GM21529 (cell line): ENCODE measurements around the gene CCR7.

Experiments used
- ATAC-seq: cut with Tn5 transposase; IDR thresholded peaks from one replicate; pipeline ENCODE4 v1.9.1; 2021; ENCODE audit not compliant: unreplicated experiment

The CCR7 gene

GRCh38 chr17:40519089-40519775, 46.0 kb downstream of the CCR7 start:
- no peak for ATAC-seq

GRCh38 chr17:40518401-40519088, 46.7 kb downstream of the CCR7 start:
- no peak for ATAC-seq

- ATAC-seq: no peak
Measured at GRCh38 chr17:40517981-40518380, 47.3 kb downstream of the CCR7 start.

GRCh38 chr17:40517286-40517662, 48.0 kb downstream of the CCR7 start:
- no peak for ATAC-seq

- ATAC-seq: no peak
Measured at GRCh38 chr17:40516581-40517285, 48.5 kb downstream of the CCR7 start.

GRCh38 chr17:40515491-40516041, 49.7 kb downstream of the CCR7 start:
- no peak for ATAC-seq

GRCh38 chr17:40515011-40515410, 50.3 kb downstream of the CCR7 start:
- ATAC-seq: no peak

- no peak for ATAC-seq
Measured at GRCh38 chr17:40514013-40514875, 51.0 kb downstream of the CCR7 start.

GRCh38 chr17:40511667-40512220, 53.5 kb downstream of the CCR7 start:
- ATAC-seq: no peak

GRCh38 chr17:40511136-40511535, 54.1 kb downstream of the CCR7 start:
- no peak for ATAC-seq

- ATAC-seq: no peak
Measured at GRCh38 chr17:40510328-40510648, 55.0 kb downstream of the CCR7 start.

GRCh38 chr17:40509626-40510327, 55.5 kb downstream of the CCR7 start:
- no peak for ATAC-seq

- ATAC-seq: no peak
Measured at GRCh38 chr17:40506786-40507185, 58.5 kb downstream of the CCR7 start.
